Caco-2 (cell line): ENCODE measurements around the gene SGCG. TPM values are rescaled to one million over a fixed set of nuclear protein-coding genes. Genes with fewer than 3 reads are reported as not detected.

Experiments
- BruUV-seq: library from RNA; stranded (reverse); fragments of 400-500 nt; replicated peaks from 2 replicates; lab custom pipeline; 2021; lab: Mats Ljungman, UMichigan
- CTCF ChIA-PET: fragments of 300-600 bp; sonication (Branson Sonifier 250); formaldehyde crosslinking; loops from one replicate; lab custom pipeline; 2022; ENCODE audit warnings: antibody characterized with exemption; lab: Charles Lee
- POLR2A ChIA-PET: fragments of 300-600 bp; sonication (Branson Sonifier 250); formaldehyde crosslinking; loops from one replicate; lab custom pipeline; 2022; ENCODE audit warnings: antibody characterized with exemption; lab: Charles Lee
- DNase-seq, 2 experiments: peaks; one replicate each; pipeline versions ENCODE4 v3.0.0 to v3.0.0-alpha.2; 2020 to 2022
- H3K27me3 ChIP-seq: replicated peaks from 2 replicates; pipeline ENCODE4 v1.6.0; 2011; ENCODE audit warnings: low read length; ENCODE audit not compliant: control insufficient read depth, insufficient read depth
- H3K36me3 ChIP-seq: 2 replicates; pipeline ENCODE4 v1.5.1; 2011; ENCODE audit warnings: low read length; ENCODE audit not compliant: control insufficient read depth, insufficient read depth
- H3K4me1 ChIP-seq: fragments of 250-450 bp; sonication (Bioruptor Pico); 2 replicates; pipeline ENCODE4 v1.5.1; 2020; ENCODE audit warnings: mild to moderate bottlenecking
- H3K4me3 ChIP-seq: 2 replicates; pipeline ENCODE4 v1.5.1; 2011; ENCODE audit warnings: low read depth, mild to moderate bottlenecking, control low read depth, low read length
- H3K9me3 ChIP-seq: fragments of 250-450 bp; sonication (Bioruptor Pico); 2 replicates; pipeline ENCODE4 v1.5.1; 2020; ENCODE audit warnings: mild to moderate bottlenecking, moderate library complexity
- H3K27ac Mint-ChIP-seq: one replicate; pipeline ENCODE4 v1.8.0; 2022; ENCODE audit warnings: mixed read lengths; ENCODE audit not compliant: unreplicated experiment
- H3K27me3 Mint-ChIP-seq: one replicate; pipeline ENCODE4 v1.8.0; 2022; ENCODE audit warnings: mixed read lengths; ENCODE audit not compliant: insufficient read depth, unreplicated experiment
- H3K36me3 Mint-ChIP-seq: one replicate; pipeline ENCODE4 v1.8.0; 2022; ENCODE audit warnings: mild to moderate bottlenecking, mixed read lengths; ENCODE audit not compliant: insufficient read depth, unreplicated experiment
- H3K4me1 Mint-ChIP-seq: one replicate; pipeline ENCODE4 v1.8.0; 2022; ENCODE audit warnings: low read depth, mixed read lengths; ENCODE audit not compliant: unreplicated experiment
- H3K4me3 Mint-ChIP-seq: one replicate; pipeline ENCODE4 v1.8.0; 2022; ENCODE audit warnings: mild to moderate bottlenecking, moderate library complexity, mixed read lengths; ENCODE audit not compliant: unreplicated experiment
- H3K9me3 Mint-ChIP-seq: one replicate; pipeline ENCODE4 v1.8.0; 2022; ENCODE audit warnings: mixed read lengths; ENCODE audit not compliant: unreplicated experiment
- CTCF ChIP-seq, 2 experiments: fragments of 200-600 bp in 1 of 2; IDR thresholded peaks; 1 replicate in 1 of 2; 2 replicates in 1 of 2; pipeline versions ENCODE4 v1.5.1 to v1.8.0; 2011 to 2022; ENCODE audit warnings: antibody characterized with exemption in 1 of 2, control low read depth in 1 of 2, inconsistent platforms in 1 of 2, low read depth in 1 of 2, low read length in 1 of 2, mild to moderate bottlenecking in 1 of 2, moderate library complexity in 1 of 2; ENCODE audit not compliant: insufficient read depth in 1 of 2, severe bottlenecking in 1 of 2, unreplicated experiment in 1 of 2
- intact Hi-C: fragments of 100-400 bp; cut with micrococcal nuclease; formaldehyde crosslinking; loops from one replicate; pipeline ENCODE4 v1.10.0; 2022; ENCODE audit not compliant: unreplicated experiment
- total RNA-seq: library from RNA; stranded (reverse); gene quantifications from 2 replicates; pipeline ENCODE4 v1.2.3, GENCODE V29; 2022

Gene SGCG
- total RNA-seq, 1 experiment from 2014 or later: not detected

GRCh38 chr13:23322353-23323336, 141.9 kb downstream of the SGCG start:
- H3K9me3 Mint-ChIP-seq: no peaks in the 10 kb centered on the region
- no TSS peak for BruUV-seq
- H3K36me3 Mint-ChIP-seq: no peaks in the 10 kb centered on the region
- ChIA-PET CTCF (no interaction called here), POLR2A (no interaction called here)
- intact Hi-C loops: no loop called here
- peaks cover 9% of the 10 kb centered on the region for H3K27me3 Mint-ChIP-seq
- no peaks in the 10 kb centered on the region for H3K36me3 ChIP-seq
- H3K4me3 ChIP-seq: no peak overlapping the region
- H3K9me3 ChIP-seq: no peaks in the 10 kb centered on the region
- no peak overlapping the region for H3K27ac Mint-ChIP-seq
- no peak for TF ChIP-seq CTCF (IDR thresholded peaks at IDR 0.05; ENCODE audit: insufficient read depth in 1 of 2, low read depth in 1 of 2, low read length in 1 of 2, severe bottlenecking in 1 of 2, unreplicated experiment in 1 of 2)
- H3K4me3 Mint-ChIP-seq: no peak overlapping the region
- no peak for DNase-seq
- peaks cover 8% of the 10 kb centered on the region for H3K4me1 Mint-ChIP-seq
- peaks cover 2% of the 10 kb centered on the region for H3K27me3 ChIP-seq
- no peaks in the 10 kb centered on the region; the same call in 1 of the 2 replicates for H3K4me1 ChIP-seq

- ChIA-PET POLR2A (no interaction called here), CTCF (interaction anchor here (0.5 kb wide), 1 partner anchor 523 kb away, joined by 3 read pairs; no protein-coding TSS in a partner anchor)
- Mint-ChIP-seq H3K27ac (no peak overlapping the region), H3K9me3 (no peaks in the 10 kb centered on the region), H3K36me3 (no peaks in the 10 kb centered on the region), H3K27me3 (peaks cover 9% of the 10 kb centered on the region), H3K4me1 (peaks cover 8% of the 10 kb centered on the region), H3K4me3 (no peak overlapping the region)
- intact Hi-C loops: no loop called here
- H3K4me1 ChIP-seq: no peaks in the 10 kb centered on the region; the same call in 1 of the 2 replicates
- H3K4me3 ChIP-seq: no peak overlapping the region
- no peaks in the 10 kb centered on the region for H3K36me3 ChIP-seq
- no TSS peak for BruUV-seq
- TF ChIP-seq CTCF (IDR thresholded peaks at IDR 0.05; ENCODE audit: insufficient read depth in 1 of 2, low read depth in 1 of 2, low read length in 1 of 2, severe bottlenecking in 1 of 2, unreplicated experiment in 1 of 2): no peak
- H3K27me3 ChIP-seq: peaks cover 2% of the 10 kb centered on the region
- no peak for DNase-seq
- H3K9me3 ChIP-seq: no peaks in the 10 kb centered on the region
Measured at GRCh38 chr13:23323946-23324709, 143.3 kb downstream of the SGCG start.

GRCh38 chr13:23325191-23325590, 144.4 kb downstream of the SGCG start:
- H3K4me3 Mint-ChIP-seq: no peak overlapping the region
- peaks cover 9% of the 10 kb centered on the region for H3K27me3 Mint-ChIP-seq
- no peaks in the 10 kb centered on the region for H3K9me3 Mint-ChIP-seq
- Histone ChIP-seq H3K36me3 (no peaks in the 10 kb centered on the region), H3K4me1 (no peaks in the 10 kb centered on the region; the same call in 1 of the 2 replicates), H3K9me3 (no peaks in the 10 kb centered on the region), H3K4me3 (no peak overlapping the region), H3K27me3 (peaks cover 2% of the 10 kb centered on the region)
- H3K4me1 Mint-ChIP-seq: peaks cover 8% of the 10 kb centered on the region
- no peak for DNase-seq
- POLR2A ChIA-PET: no interaction called here
- no TSS peak for BruUV-seq
- TF ChIP-seq CTCF (IDR thresholded peaks at IDR 0.05; ENCODE audit: insufficient read depth in 1 of 2, low read depth in 1 of 2, low read length in 1 of 2, severe bottlenecking in 1 of 2, unreplicated experiment in 1 of 2): no peak
- H3K27ac Mint-ChIP-seq: no peak overlapping the region
- intact Hi-C loops: no loop called here
- no peaks in the 10 kb centered on the region for H3K36me3 Mint-ChIP-seq
- CTCF ChIA-PET: no interaction called here
